ENCODE results near the gene CBX7. TPM values are rescaled to one million over a fixed set of nuclear protein-coding genes. Genes with fewer than 3 reads are reported as not detected.
"Not testable (repeated sequence)": the region's sequence is repeated elsewhere in the genome, so short reads cannot be mapped to it uniquely, and the experiment has no call there.

CBX7 gene
- total RNA-seq, 2 donors from 2014 or later, result 21.5 to 82.9 TPM

DNA sequence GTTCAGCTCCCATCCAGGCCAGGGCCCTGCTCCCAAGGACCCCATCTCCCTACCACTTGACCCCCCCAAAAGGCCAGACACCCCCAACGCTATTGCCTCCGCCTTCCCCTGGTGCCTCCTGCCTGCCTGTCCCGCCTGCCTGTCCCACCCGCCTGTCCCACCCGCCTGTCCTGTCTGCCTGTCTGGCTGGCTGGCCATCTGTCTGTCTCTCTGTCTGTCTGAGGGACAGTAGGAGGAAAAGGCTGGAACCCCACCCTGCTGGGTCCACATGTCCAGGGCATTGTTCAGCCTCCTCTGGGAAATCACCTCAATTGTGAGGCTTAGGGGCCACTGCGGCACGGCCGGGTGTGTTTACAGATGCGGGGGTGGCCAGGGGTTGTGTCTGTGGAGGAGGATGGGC is 25.3 kb upstream of the CBX7 start:
- H3K27me3 Mint-ChIP-seq, result no peaks in the 10 kb centered on the region
- H3K4me3 Mint-ChIP-seq, result no peak overlapping the region
- peaks cover 12% of the 10 kb centered on the region for H3K4me1 Mint-ChIP-seq
- no peaks in the 10 kb centered on the region for H3K9me3 Mint-ChIP-seq
- no peaks in the 10 kb centered on the region for H3K36me3 Mint-ChIP-seq (ENCODE audit: low read depth)
- peak overlapping the region; percentile 65 for H3K27ac Mint-ChIP-seq
- ATAC-seq (replicated peaks), result no peak

GRCh38 chr22:39177456-39177775 is 24.9 kb upstream of the CBX7 start:
- H3K4me3 Mint-ChIP-seq, result no peak overlapping the region
- ATAC-seq (replicated peaks), result peak; percentile 30
- H3K36me3 Mint-ChIP-seq (ENCODE audit: low read depth), result no peaks in the 10 kb centered on the region
- no peaks in the 10 kb centered on the region for H3K27me3 Mint-ChIP-seq
- peak overlapping the region; percentile 65 for H3K27ac Mint-ChIP-seq
- no peaks in the 10 kb centered on the region for H3K9me3 Mint-ChIP-seq
- peaks cover 12% of the 10 kb centered on the region for H3K4me1 Mint-ChIP-seq

DNA sequence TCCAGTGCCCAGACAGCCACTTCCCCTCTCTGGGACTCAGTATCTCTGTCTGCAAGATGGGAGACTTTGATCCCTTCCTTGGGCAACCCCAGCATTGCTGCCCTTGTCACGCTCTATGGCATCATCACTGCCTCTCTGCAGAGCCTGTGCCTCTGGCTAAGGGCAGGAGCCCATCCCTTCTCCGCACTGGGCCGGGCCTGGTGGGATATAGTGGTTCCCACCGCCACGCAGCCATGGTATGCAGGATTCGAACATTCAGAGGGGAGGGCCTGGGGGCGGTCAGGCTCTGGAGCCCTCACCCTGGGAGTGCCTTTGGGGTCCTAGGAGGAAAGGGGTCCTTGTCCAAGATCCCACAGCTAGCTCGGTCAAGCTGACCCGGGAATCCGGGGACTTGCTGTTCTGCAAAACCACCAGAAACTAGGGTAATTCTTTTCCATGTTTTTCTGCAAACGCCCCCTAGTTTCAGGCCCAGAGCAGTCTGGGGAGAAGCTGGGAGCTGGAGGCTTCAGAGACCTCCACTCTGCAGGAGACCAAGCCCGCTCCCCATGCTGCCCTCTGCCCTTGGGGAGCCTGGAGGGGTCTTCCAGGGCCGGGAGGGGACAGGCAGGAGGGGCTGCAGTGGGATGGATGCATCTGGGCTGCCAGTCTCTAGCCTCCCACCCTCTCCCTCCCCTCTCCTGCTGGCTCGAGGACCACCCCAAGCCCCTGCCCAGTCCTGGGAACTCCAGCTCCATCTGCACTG is 24.4 kb upstream of the CBX7 start:
- no peaks in the 10 kb centered on the region for H3K9me3 Mint-ChIP-seq
- ATAC-seq (replicated peaks), result no peak
- H3K36me3 Mint-ChIP-seq (ENCODE audit: low read depth), result no peaks in the 10 kb centered on the region

DNA sequence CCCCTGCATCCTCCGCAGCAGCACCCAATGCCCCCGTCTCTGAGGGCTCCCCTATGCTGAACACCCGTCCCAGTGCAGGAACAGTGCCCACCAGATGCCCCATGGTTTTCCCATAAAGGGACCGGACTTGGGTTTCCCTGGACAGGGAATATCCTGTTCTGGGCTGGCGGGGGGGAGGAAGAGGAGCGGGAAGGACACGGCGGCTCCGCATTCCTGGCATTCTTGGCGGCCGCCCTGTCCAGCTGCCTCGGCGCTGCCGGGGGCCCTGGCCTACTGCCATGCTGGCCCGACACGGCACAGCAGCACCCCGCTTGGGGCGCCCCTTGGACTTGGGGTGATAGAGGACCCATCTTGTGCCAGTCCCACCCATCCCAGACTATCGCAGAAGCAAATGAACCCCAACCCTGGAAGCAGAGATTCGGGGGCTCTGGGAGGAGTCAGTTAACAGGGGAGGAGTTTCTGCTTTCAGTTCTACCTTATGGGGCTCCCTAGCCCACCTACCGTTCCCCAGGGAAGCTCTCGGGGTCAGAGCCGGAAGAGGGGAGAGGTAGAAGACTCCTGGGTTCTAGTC is 23.7 kb upstream of the CBX7 start:
- ATAC-seq (replicated peaks), result no peak
- Mint-ChIP-seq H3K9me3 (no peaks in the 10 kb centered on the region), H3K4me1 (peaks cover 12% of the 10 kb centered on the region), H3K27ac (no peak overlapping the region), H3K4me3 (no peak overlapping the region), H3K27me3 (no peaks in the 10 kb centered on the region), H3K36me3 (ENCODE audit: low read depth) (no peaks in the 10 kb centered on the region)

More for the DNA sequence above, 24.4 kb upstream of the CBX7 start:
- H3K4me3 Mint-ChIP-seq, result no peak overlapping the region
- no peak overlapping the region for H3K27ac Mint-ChIP-seq
- peaks cover 12% of the 10 kb centered on the region for H3K4me1 Mint-ChIP-seq
- H3K27me3 Mint-ChIP-seq, result no peaks in the 10 kb centered on the region

GRCh38 chr22:39175353-39176142 is 23.1 kb upstream of the CBX7 start:
- H3K9me3 Mint-ChIP-seq, result no peaks in the 10 kb centered on the region
- no peaks in the 10 kb centered on the region for H3K27me3 Mint-ChIP-seq
- no peak overlapping the region for H3K4me3 Mint-ChIP-seq
- H3K27ac Mint-ChIP-seq, result no peak overlapping the region
- peaks cover 12% of the 10 kb centered on the region for H3K4me1 Mint-ChIP-seq
- H3K36me3 Mint-ChIP-seq (ENCODE audit: low read depth), result no peaks in the 10 kb centered on the region
- no peak for ATAC-seq (replicated peaks)

- Mint-ChIP-seq H3K4me1 (peaks cover 12% of the 10 kb centered on the region), H3K27me3 (no peaks in the 10 kb centered on the region), H3K27ac (peak overlapping the region; percentile 87), H3K4me3 (peak overlapping the region; percentile 65), H3K9me3 (no peaks in the 10 kb centered on the region), H3K36me3 (ENCODE audit: low read depth) (no peaks in the 10 kb centered on the region)
- ATAC-seq (replicated peaks), result peak; percentile 20
These were observed 22.2 kb upstream of the CBX7 start for GRCh38 chr22:39174498-39175352.

DNA sequence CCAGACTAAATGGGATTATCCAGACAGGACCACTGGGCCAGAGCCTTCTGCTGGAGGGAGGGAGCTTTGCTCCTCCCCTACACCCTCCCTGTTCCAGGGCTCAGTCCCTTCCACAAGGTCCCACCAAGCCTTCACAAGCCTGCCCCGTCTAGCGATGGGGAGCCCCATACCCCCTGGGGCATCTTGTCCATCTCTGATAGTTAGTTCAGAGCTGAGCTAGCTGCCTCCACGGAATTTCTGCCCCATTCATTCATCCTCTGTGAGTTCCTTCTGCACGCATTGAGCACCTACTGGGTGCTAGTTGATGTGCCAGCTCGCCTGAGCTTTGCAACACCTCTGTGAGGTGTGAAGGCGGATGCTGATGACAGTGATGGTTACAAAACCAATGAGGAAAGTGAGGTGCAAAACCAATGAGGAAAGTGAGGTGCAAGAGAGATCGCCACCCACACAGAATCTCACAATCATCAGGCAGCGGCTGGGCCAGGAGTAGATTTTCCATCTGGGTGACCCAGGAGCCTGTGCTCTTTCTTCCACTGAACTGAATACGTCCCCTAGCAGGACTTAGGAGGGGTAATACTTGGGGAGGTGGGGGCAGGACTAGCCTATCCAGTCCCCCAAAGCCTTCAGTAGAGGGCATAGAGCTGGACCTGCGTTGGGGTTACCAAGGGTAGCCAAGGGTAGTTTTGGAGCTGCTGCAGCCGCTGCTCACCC is 21.5 kb upstream of the CBX7 start:
- no peaks in the 10 kb centered on the region for H3K9me3 Mint-ChIP-seq
- H3K4me3 Mint-ChIP-seq, result peak overlapping the region; percentile 65
- H3K27ac Mint-ChIP-seq, result peak overlapping the region; percentile 87
- peaks cover 12% of the 10 kb centered on the region for H3K4me1 Mint-ChIP-seq
- H3K27me3 Mint-ChIP-seq, result no peaks in the 10 kb centered on the region
- peak; percentile 49 for ATAC-seq (replicated peaks)
- H3K36me3 Mint-ChIP-seq (ENCODE audit: low read depth), result no peaks in the 10 kb centered on the region

- Mint-ChIP-seq H3K4me1 (peaks cover 12% of the 10 kb centered on the region), H3K27ac (peak overlapping the region; percentile 87), H3K4me3 (no peak overlapping the region), H3K9me3 (no peaks in the 10 kb centered on the region), H3K27me3 (no peaks in the 10 kb centered on the region), H3K36me3 (ENCODE audit: low read depth) (no peaks in the 10 kb centered on the region)
- no peak for ATAC-seq (replicated peaks)
These were observed 20.7 kb upstream of the CBX7 start for GRCh38 chr22:39173050-39173706.

- H3K9me3 Mint-ChIP-seq; ATAC-seq (replicated peaks); H3K27me3 Mint-ChIP-seq; H3K4me3 Mint-ChIP-seq; H3K36me3 Mint-ChIP-seq (ENCODE audit: low read depth): not testable (repeated sequence)
- peak overlapping the region; percentile 87 for H3K27ac Mint-ChIP-seq
- H3K4me1 Mint-ChIP-seq, result peaks cover 12% of the 10 kb centered on the region
These were observed 20.0 kb upstream of the CBX7 start for GRCh38 chr22:39172265-39173049.

GRCh38 chr22:39171623-39172264 is 19.3 kb upstream of the CBX7 start:
- peaks cover 12% of the 10 kb centered on the region for H3K4me1 Mint-ChIP-seq
- H3K4me3 Mint-ChIP-seq, result no peak overlapping the region
- no peaks in the 10 kb centered on the region for H3K36me3 Mint-ChIP-seq (ENCODE audit: low read depth)
- no peaks in the 10 kb centered on the region for H3K27me3 Mint-ChIP-seq
- H3K27ac Mint-ChIP-seq, result no peak overlapping the region
- no peaks in the 10 kb centered on the region for H3K9me3 Mint-ChIP-seq
- no peak for ATAC-seq (replicated peaks)

DNA sequence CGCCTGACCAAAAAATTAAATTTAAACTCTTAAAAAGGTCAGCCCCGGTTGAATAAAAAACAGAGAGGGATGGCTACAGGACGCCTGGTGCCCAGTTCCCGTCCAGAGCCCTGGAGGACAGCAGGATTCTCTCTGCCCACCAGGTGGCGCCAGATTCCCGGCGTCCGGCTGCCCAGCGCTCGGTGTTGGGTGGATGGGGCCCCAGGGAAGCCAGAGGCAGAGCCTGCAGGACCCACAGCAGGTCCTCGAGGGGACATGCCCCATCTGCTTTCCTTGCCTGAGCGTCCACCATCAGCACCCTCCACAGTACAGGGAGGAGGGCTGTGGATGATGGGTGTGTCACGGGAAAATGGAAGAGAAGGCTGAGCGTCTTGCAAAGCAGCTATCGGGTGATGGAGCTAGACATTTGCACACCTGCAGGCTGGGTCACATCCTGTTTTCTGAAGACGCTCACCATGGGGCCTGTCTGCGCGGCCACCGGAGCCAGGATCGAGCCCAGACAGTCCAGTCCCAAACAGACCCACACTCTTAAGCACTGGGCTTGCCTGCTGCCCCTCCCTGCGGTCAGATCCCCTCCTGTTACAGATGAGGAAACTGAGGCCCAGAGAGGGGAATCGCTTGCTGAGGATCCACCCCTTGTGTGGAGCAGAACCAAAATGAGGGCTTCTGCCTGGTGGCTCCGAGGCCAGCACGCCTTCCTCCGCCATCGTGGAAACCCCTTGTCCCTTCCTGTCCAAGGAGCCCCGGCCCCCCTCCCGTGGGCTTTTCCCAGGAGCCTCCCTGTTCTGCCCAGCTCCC is 18.5 kb upstream of the CBX7 start:
- peak overlapping the region; percentile 58 for H3K4me3 Mint-ChIP-seq
- H3K27ac Mint-ChIP-seq, result no peak overlapping the region
- no peaks in the 10 kb centered on the region for H3K36me3 Mint-ChIP-seq (ENCODE audit: low read depth)
- H3K4me1 Mint-ChIP-seq, result peaks cover 12% of the 10 kb centered on the region
- peak; percentile 93 for ATAC-seq (replicated peaks)
- no peaks in the 10 kb centered on the region for H3K27me3 Mint-ChIP-seq
- no peaks in the 10 kb centered on the region for H3K9me3 Mint-ChIP-seq

Data from activated T-helper 17 cell treated with anti-CD3 and anti-CD28 coated beads, Interleukin-2, amount 50 U/mL, for 72 hours (primary cell).